Gastrocnemius medialis (tissue), 4 donors: Measurements from ENCODE around the gene SYPL2. TPM values are rescaled to one million over a fixed set of nuclear protein-coding genes. Genes with fewer than 3 reads are reported as not detected.
A peak's percentile ranks its signal among the peaks of the same experiment; 100 is the strongest.

Source experiments
- ATAC-seq, 2 donors: fragments of 150-250 bp; one replicate each; pipeline ENCODE4 v1.9.1; 2016
- DNase-seq, 2 donors: peaks; one replicate each; pipeline ENCODE4 v3.0.0-alpha.2; 2019
- H3K27ac ChIP-seq, 4 donors: fragments of 200-600 bp; sonication (generic); 1 replicate in 1 of 4; 2 replicates in 3 of 4; pipeline ENCODE4 v1.5.1; 2016 to 2018; ENCODE audit warnings: mild to moderate bottlenecking in 2 of 4, moderate library complexity in 1 of 4
- H3K27me3 ChIP-seq, 3 donors: fragments of 200-600 bp; sonication (generic) in 2 of 3; 1 replicate in 1 of 3; 2 replicates in 2 of 3; pipeline versions ENCODE4 v1.5.1 to v1.6.0; 2016 to 2019; ENCODE audit warnings: mild to moderate bottlenecking in 1 of 3, moderate library complexity in 1 of 3
- H3K36me3 ChIP-seq, 2 donors: fragments of 200-600 bp; sonication (generic) in 1 of 2; one replicate each; pipeline ENCODE4 v1.5.1; 2017 to 2018
- H3K4me1 ChIP-seq, 2 donors: fragments of 200-600 bp; sonication (generic) in 1 of 2; one replicate each; pipeline ENCODE4 v1.5.1; 2016 to 2017; ENCODE audit warnings: mild to moderate bottlenecking in 2 of 2
- H3K4me3 ChIP-seq, 4 donors: fragments of 200-600 bp; sonication (generic) in 3 of 4; 1 replicate in 1 of 4; 2 replicates in 3 of 4; pipeline ENCODE4 v1.5.1; 2016 to 2019; ENCODE audit warnings: mild to moderate bottlenecking in 2 of 4
- H3K9me3 ChIP-seq, 3 donors: fragments of 200-600 bp; sonication (generic) in 2 of 3; 1 replicate in 1 of 3; 2 replicates in 2 of 3; pipeline ENCODE4 v1.5.1; 2016 to 2019
- CTCF ChIP-seq, 5 experiments: fragments of 450-650 bp in 3 of 5; fragments of 200-600 bp in 2 of 5; sonication (generic) in 2 of 5; IDR thresholded peaks in 4 of 5; conservative IDR thresholded peaks in 1 of 5; 1 replicate in 4 of 5; 2 replicates in 1 of 5; pipeline ENCODE4 v1.5.1; 2016 to 2019; ENCODE audit warnings: antibody characterized with exemption in 5 of 5, mild to moderate bottlenecking in 3 of 5, moderate library complexity in 3 of 5
- POLR2A ChIP-seq, 2 donors: fragments of 450-650 bp; IDR thresholded peaks; one replicate each; pipeline ENCODE4 v1.6.1; 2017; ENCODE audit warnings: antibody characterized with exemption in 2 of 2, mild to moderate bottlenecking in 2 of 2, moderate library complexity in 2 of 2
- in situ Hi-C, 4 donors: fragments of 200-750 bp; cut with MboI; loops; one replicate each; pipeline versions ENCODE4 v1.15.0 to v1.8.0; 2017; ENCODE audit warnings: low sequenced_read_pairs in 4 of 4
- intact Hi-C: fragments of 100-400 bp; cut with DNase I; formaldehyde crosslinking; loops from one replicate; pipeline ENCODE4 v1.15.1; 2023; ENCODE audit warnings: low total_unique reads
- total RNA-seq, 4 donors: library from RNA; depleted of rRNA; stranded (reverse); fragments of >200 nt; gene quantifications; one replicate each; pipeline versions ENCODE4 v1.1.0 to v1.2.3, GENCODE V29; 2016

Gene SYPL2
- total RNA-seq, 4 donors from 2014 or later: 15.7 to 127 (median 83.7) TPM

- intact Hi-C loops: no loop called here
- no peak for DNase-seq
These were observed 20.9 kb downstream of the SYPL2 start for GRCh38 chr1:109487261-109487660.

GRCh38 chr1:109488201-109488600, 21.9 kb downstream of the SYPL2 start:
- Histone ChIP-seq H3K4me3 (no peak overlapping the region), H3K4me1 (peaks cover 10 to 25% of the 10 kb centered on the region in 2 donors), H3K27me3 (no peaks in the 10 kb centered on the region), H3K9me3 (no peaks in the 10 kb centered on the region), H3K27ac (peak overlapping the region in 1 of 4 donors; percentile 59), H3K36me3 (peaks cover 0 to 26% of the 10 kb centered on the region in 2 donors)
- intact Hi-C loops: no loop called here
- DNase-seq: no peak
- no peak for TF ChIP-seq POLR2A (IDR thresholded peaks at IDR 0.05)
- TF ChIP-seq CTCF (IDR thresholded peaks at IDR 0.05 in 4 of 5, conservative IDR thresholded peaks at IDR 0.05 in 1 of 5): no peak
- ATAC-seq: no peak
- in situ Hi-C loops: no loop called here

More at GRCh38 chr1:109487261-109487660, 20.9 kb downstream of the SYPL2 start:
- Histone ChIP-seq H3K4me1 (peaks cover 17 to 35% of the 10 kb centered on the region in 2 donors), H3K27me3 (no peaks in the 10 kb centered on the region), H3K4me3 (no peak overlapping the region), H3K9me3 (no peaks in the 10 kb centered on the region), H3K36me3 (peaks cover 0 to 26% of the 10 kb centered on the region in 2 donors), H3K27ac (peak overlapping the region in 2 of 4 donors; percentile 39 to 59)
- no peak for ATAC-seq
- TF ChIP-seq POLR2A (IDR thresholded peaks at IDR 0.05) (no peak), CTCF (IDR thresholded peaks at IDR 0.05 in 4 of 5, conservative IDR thresholded peaks at IDR 0.05 in 1 of 5) (no peak)
- in situ Hi-C loops: no loop called here

GRCh38 chr1:109488696-109489095, 22.4 kb downstream of the SYPL2 start:
- H3K27ac ChIP-seq: peak overlapping the region in 1 of 4 donors; percentile 59
- peaks cover 0 to 26% of the 10 kb centered on the region in 2 donors for H3K36me3 ChIP-seq
- ATAC-seq: no peak
- peaks cover 11 to 25% of the 10 kb centered on the region in 2 donors for H3K4me1 ChIP-seq
- no peaks in the 10 kb centered on the region for H3K9me3 ChIP-seq
- no peak for DNase-seq
- in situ Hi-C loops: no loop called here
- intact Hi-C loops: no loop called here
- no peak overlapping the region for H3K4me3 ChIP-seq
- no peaks in the 10 kb centered on the region for H3K27me3 ChIP-seq
- TF ChIP-seq POLR2A (IDR thresholded peaks at IDR 0.05) (no peak), CTCF (IDR thresholded peaks at IDR 0.05 in 4 of 5, conservative IDR thresholded peaks at IDR 0.05 in 1 of 5) (no peak)

- in situ Hi-C loops: loop anchor here in 2 of 4 donors (5.0 kb wide), 1 partner anchor 42 kb away; no protein-coding TSS in a partner anchor
These were observed 23.9 kb downstream of the SYPL2 start for GRCh38 chr1:109490029-109490933.

More at GRCh38 chr1:109490029-109490933, 23.9 kb downstream of the SYPL2 start:
- H3K4me1 ChIP-seq: peaks cover 11 to 27% of the 10 kb centered on the region in 2 donors
- H3K9me3 ChIP-seq: no peaks in the 10 kb centered on the region
- H3K36me3 ChIP-seq: peaks cover 0 to 26% of the 10 kb centered on the region in 2 donors
- ATAC-seq (peak; percentile 43 to 71), DNase-seq (peak; percentile 38 to 71)
- H3K27me3 ChIP-seq: no peaks in the 10 kb centered on the region
- peak overlapping the region in 3 of 4 donors; percentile 0 to 62 (median 26) for H3K27ac ChIP-seq
- TF ChIP-seq CTCF (IDR thresholded peaks at IDR 0.05 in 4 of 5, conservative IDR thresholded peaks at IDR 0.05 in 1 of 5): peak; percentile 68 to 87 (median 77)
- no peak for TF ChIP-seq POLR2A (IDR thresholded peaks at IDR 0.05)
- no peak overlapping the region for H3K4me3 ChIP-seq
- intact Hi-C loops: loop anchor here (5.0 kb wide), 1 partner anchor 127 kb away; the partner anchor contains the start of genes AMPD2 and GNAT2
